H1 (cell line): ENCODE measurements around the gene DND1. TPM values are rescaled to one million over a fixed set of nuclear protein-coding genes. Genes with fewer than 3 reads are reported as not detected.

ENCODE experiments used
- BACH1 ChIP-seq: IDR thresholded peaks from 2 replicates; pipeline ENCODE4 v1.6.1; 2012; ENCODE audit warnings: low read length, improper control_type of control experiment
- JUN ChIP-seq: IDR thresholded peaks from 2 replicates; pipeline ENCODE4 v1.6.1; 2011; ENCODE audit warnings: low read depth, mild to moderate bottlenecking, improper control_type of control experiment, low read length
- RFX5 ChIP-seq: IDR thresholded peaks from 2 replicates; pipeline ENCODE4 v1.6.1; 2011; ENCODE audit warnings: low read depth, low read length, improper control_type of control experiment, borderline replicate concordance
- SIRT6 ChIP-seq: IDR thresholded peaks from one replicate; pipeline ENCODE4 v1.7.1; 2012; ENCODE audit warnings: low read length, inconsistent platforms
- polyA plus RNA-seq, 7 experiments: library from polyadenylated mRNA; depleted of rRNA in 3 of 7; stranded (reverse) in 5 of 7; unstranded in 2 of 7; fragments of >200 nt in 5 of 7; fragments of 200-250 nt in 2 of 7; gene quantifications; 1 replicate in 5 of 7; 2 replicates in 1 of 7; 4 replicates in 1 of 7; pipeline versions ENCODE4 v1.2.1 to v1.2.3, GENCODE V29; 2011 to 2013; ENCODE audit warnings: missing spikeins in 2 of 7, mixed read lengths in 2 of 7
- total RNA-seq: library from RNA; stranded (reverse); fragmentation: NEBNext Ultra II Directional; extraction: Animal tissue kit (Norgen Biotek cat#: 25700); gene quantifications from 2 replicates; pipeline ENCODE4 v1.2.1, GENCODE V29; 2021
- TF ChIP-seq, protein P1 (sequence below): IDR thresholded peaks from 2 replicates; pipeline ENCODE4 v1.6.1; 2012; ENCODE audit warnings: inconsistent platforms
- TF ChIP-seq, protein P2 (sequence below): fragments of 300-600 bp; sonication (generic); IDR thresholded peaks from 2 replicates; pipeline ENCODE4 v1.7.1; 2012; ENCODE audit warnings: low read length, moderate library complexity, mild to moderate bottlenecking, inconsistent platforms; ENCODE audit not compliant: insufficient replicate concordance

Gene DND1
- total and polyA plus RNA-seq, 2 of the 8 experiments (the other 6 are each of a cell fraction or from before 2014, with no cell fraction given) = 0.41 to 2.1 TPM

DNA sequence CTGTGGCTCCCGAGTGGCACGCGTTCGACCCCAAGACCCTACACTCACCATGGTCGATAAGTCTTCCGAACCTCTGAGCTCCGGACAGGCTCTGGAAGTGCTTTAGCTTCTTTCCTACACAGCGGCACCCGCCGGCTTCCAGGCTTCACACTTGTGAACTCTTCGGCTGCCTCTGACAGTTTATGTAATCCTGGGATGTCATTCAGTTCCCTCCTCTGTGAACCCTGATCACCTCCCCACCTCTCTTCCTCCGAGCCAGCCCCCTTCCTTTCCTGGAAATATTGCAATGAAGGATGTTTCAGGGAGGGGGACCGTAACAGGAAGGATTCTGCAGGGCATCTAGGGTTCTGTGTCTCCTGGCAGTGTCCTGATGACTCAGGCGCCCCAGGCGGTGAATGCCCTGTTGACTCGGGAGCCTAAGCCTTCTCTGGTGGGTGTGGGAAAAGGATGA lies 40.3 kb downstream of the DND1 start, which contains the start of gene CD14 (continued):
- TF ChIP-seq, protein P1, sequence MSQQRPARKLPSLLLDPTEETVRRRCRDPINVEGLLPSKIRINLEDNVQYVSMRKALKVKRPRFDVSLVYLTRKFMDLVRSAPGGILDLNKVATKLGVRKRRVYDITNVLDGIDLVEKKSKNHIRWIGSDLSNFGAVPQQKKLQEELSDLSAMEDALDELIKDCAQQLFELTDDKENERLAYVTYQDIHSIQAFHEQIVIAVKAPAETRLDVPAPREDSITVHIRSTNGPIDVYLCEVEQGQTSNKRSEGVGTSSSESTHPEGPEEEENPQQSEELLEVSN = no peak
- TF ChIP-seq, protein P2, sequence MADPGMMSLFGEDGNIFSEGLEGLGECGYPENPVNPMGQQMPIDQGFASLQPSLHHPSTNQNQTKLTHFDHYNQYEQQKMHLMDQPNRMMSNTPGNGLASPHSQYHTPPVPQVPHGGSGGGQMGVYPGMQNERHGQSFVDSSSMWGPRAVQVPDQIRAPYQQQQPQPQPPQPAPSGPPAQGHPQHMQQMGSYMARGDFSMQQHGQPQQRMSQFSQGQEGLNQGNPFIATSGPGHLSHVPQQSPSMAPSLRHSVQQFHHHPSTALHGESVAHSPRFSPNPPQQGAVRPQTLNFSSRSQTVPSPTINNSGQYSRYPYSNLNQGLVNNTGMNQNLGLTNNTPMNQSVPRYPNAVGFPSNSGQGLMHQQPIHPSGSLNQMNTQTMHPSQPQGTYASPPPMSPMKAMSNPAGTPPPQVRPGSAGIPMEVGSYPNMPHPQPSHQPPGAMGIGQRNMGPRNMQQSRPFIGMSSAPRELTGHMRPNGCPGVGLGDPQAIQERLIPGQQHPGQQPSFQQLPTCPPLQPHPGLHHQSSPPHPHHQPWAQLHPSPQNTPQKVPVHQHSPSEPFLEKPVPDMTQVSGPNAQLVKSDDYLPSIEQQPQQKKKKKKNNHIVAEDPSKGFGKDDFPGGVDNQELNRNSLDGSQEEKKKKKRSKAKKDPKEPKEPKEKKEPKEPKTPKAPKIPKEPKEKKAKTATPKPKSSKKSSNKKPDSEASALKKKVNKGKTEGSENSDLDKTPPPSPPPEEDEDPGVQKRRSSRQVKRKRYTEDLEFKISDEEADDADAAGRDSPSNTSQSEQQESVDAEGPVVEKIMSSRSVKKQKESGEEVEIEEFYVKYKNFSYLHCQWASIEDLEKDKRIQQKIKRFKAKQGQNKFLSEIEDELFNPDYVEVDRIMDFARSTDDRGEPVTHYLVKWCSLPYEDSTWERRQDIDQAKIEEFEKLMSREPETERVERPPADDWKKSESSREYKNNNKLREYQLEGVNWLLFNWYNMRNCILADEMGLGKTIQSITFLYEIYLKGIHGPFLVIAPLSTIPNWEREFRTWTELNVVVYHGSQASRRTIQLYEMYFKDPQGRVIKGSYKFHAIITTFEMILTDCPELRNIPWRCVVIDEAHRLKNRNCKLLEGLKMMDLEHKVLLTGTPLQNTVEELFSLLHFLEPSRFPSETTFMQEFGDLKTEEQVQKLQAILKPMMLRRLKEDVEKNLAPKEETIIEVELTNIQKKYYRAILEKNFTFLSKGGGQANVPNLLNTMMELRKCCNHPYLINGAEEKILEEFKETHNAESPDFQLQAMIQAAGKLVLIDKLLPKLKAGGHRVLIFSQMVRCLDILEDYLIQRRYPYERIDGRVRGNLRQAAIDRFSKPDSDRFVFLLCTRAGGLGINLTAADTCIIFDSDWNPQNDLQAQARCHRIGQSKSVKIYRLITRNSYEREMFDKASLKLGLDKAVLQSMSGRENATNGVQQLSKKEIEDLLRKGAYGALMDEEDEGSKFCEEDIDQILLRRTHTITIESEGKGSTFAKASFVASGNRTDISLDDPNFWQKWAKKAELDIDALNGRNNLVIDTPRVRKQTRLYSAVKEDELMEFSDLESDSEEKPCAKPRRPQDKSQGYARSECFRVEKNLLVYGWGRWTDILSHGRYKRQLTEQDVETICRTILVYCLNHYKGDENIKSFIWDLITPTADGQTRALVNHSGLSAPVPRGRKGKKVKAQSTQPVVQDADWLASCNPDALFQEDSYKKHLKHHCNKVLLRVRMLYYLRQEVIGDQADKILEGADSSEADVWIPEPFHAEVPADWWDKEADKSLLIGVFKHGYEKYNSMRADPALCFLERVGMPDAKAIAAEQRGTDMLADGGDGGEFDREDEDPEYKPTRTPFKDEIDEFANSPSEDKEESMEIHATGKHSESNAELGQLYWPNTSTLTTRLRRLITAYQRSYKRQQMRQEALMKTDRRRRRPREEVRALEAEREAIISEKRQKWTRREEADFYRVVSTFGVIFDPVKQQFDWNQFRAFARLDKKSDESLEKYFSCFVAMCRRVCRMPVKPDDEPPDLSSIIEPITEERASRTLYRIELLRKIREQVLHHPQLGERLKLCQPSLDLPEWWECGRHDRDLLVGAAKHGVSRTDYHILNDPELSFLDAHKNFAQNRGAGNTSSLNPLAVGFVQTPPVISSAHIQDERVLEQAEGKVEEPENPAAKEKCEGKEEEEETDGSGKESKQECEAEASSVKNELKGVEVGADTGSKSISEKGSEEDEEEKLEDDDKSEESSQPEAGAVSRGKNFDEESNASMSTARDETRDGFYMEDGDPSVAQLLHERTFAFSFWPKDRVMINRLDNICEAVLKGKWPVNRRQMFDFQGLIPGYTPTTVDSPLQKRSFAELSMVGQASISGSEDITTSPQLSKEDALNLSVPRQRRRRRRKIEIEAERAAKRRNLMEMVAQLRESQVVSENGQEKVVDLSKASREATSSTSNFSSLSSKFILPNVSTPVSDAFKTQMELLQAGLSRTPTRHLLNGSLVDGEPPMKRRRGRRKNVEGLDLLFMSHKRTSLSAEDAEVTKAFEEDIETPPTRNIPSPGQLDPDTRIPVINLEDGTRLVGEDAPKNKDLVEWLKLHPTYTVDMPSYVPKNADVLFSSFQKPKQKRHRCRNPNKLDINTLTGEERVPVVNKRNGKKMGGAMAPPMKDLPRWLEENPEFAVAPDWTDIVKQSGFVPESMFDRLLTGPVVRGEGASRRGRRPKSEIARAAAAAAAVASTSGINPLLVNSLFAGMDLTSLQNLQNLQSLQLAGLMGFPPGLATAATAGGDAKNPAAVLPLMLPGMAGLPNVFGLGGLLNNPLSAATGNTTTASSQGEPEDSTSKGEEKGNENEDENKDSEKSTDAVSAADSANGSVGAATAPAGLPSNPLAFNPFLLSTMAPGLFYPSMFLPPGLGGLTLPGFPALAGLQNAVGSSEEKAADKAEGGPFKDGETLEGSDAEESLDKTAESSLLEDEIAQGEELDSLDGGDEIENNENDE = no peak
- TF ChIP-seq RFX5 (no peak), JUN (no peak), BACH1 (no peak), SIRT6 (no peak)
